NCI-H1105 (cell line): Measurements from ENCODE around the gene TRPV4.

Source experiments
- DNase-seq: peaks from one replicate; lab custom pipeline; 2025; lab: John Stamatoyannopoulos, UW

The TRPV4 gene

DNA sequence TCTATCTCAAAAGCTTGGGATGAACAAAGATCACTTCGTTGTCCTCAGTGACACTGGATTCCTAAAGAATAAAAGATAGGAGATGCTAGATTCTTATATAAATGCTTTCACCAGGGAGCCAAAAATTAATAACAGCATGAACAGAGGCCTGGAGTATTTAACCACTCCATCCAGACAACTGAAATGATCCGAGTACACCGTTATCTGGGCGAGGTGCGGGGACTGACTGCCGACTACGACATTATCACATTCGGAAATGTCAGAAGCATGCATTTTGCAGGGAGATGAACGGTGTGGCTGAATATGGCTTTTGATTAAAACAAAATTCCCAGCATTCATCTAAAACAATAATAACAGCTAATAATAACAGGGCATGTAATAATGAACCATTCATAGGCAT, 56.6 kb downstream of the TRPV4 start:
- no peak for DNase-seq

DNA sequence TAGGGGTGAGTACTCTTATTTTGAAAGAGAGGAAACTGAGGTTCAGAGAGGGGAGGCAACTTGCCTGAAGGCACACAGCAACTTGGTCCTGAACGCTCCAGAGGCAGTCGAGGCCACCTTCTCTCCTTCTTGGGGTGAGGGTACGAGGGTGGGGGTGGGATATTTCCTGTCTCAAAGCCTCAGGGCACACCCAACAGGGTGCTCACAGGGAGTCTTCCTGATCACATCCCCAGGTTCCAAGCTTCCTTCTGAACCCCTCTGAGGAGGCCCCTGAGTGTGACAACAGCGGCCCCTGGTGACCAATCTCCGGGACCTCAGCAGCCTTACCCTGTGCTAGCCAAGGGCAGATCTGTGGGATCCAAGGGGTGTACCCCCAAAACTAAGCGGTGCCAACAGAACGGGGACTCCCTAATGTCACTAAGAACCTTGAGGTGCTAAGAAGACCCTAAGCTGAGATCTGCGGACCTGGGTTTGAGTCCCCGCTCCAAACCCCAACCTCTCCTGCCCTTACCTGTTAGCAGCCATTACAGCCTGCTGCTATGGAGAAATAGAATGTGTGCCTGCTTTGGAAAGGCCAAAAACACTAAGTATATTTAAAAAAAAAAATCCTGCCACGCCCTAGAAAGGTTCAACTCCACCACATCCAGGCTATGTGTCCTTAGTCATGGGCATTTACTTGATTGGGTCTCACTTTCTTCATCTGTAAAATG, 57.9 kb downstream of the TRPV4 start:
- peak; percentile 64 for DNase-seq

DNA sequence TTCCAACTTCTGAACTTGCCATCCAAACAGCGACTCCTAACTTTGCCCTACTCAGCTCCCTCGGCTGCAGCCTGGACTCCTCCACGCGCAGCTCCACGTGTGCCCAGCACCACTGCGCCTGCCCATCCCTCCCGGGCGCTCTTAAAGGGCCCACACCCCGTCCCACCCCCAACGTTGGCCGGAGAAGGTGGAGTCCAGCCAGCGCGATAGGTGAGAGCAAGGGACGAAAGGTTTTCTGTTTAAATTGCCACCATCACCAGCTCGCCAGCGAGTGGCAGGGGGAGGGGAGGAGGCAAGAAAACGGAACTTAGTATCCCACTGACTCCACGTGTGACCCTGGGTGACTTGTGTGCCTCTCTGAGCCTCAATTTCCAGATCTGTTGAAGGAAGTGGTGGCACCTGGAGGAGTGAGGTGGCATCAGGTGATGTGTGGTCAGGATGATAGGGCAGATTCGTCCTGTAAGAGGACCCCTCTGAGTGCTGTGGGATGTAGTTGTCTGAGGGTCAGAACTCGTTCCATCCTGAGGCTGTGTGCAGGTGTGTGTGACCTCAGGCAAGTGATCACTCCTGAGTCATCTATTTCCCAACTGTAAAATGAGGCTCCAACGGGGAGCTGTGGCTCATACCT, 59.7 kb downstream of the TRPV4 start:
- DNase-seq: no peak

DNA sequence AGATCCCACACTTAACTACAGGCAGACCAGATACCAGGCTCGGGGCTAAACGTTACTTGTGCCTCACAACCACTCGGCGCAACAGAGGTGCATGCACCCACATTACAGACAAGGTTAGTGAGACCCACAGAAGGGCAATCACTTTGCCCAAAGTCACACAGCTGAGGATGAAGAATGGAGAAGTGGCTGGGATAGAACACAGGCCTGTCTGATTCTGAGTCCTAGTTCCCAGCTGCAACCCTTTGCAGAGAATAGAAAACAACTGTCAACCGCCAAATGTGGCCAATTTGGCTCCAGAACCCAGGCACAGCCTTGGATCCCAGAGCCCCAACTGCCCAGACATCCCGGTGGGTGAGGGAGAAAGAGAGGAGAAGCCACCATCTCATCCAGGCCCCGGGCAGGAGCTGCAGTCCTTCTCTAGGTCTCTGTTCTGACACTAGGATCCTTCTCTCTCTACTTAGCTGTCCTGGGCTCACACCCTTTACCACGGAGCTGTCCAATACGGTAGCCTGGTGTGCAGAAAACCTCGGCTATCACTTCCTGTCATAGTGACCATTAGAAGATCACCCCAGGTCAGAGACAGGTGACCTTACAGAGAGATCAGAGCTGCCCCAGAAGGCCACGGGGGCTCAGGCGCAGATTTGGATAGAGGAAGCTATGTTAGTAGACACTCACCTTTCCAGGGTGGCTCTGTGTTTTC, 60.4 kb downstream of the TRPV4 start:
- DNase-seq: no peak

DNA sequence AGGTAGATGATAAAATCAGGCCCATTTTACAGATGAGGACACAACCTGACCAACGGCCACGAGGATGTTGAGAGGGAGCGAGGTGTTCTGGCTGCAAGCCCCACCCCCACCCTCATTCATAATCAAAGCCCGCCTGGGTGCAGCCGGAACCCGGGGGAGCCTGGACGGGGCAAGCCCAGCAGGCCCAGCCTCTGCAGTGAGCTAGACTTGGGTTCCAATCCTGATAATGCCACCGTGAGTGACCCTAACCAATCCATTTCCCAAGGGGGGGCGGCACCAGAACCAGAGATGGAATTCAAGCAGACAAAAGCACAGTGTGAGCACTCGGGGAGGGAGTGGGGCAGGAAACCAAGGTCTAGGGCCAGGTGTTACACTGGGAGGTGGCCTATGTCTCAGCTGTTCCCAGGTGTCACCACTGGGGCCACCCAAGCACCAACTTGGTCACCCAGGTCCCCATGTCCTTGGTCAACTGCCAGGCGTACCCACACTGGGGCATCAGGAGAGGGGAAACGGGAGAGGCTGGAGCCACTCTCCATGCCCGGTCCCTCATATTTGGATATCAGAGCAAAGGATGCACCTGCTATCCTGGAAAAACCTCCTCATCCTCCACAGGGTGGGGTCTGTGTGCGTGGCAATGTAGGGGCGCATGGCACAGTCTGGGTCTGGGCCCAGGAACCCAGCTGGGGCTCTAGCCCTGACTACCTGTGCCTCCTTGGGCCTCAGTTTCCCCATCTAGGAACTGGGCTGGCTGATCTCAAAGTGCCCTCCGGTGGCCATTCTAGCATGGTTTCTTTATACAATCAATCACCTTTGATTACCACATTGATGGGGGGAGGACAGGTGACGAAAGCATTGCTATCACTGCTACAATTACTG, 61.2 kb downstream of the TRPV4 start:
- DNase-seq: no peak

DNA sequence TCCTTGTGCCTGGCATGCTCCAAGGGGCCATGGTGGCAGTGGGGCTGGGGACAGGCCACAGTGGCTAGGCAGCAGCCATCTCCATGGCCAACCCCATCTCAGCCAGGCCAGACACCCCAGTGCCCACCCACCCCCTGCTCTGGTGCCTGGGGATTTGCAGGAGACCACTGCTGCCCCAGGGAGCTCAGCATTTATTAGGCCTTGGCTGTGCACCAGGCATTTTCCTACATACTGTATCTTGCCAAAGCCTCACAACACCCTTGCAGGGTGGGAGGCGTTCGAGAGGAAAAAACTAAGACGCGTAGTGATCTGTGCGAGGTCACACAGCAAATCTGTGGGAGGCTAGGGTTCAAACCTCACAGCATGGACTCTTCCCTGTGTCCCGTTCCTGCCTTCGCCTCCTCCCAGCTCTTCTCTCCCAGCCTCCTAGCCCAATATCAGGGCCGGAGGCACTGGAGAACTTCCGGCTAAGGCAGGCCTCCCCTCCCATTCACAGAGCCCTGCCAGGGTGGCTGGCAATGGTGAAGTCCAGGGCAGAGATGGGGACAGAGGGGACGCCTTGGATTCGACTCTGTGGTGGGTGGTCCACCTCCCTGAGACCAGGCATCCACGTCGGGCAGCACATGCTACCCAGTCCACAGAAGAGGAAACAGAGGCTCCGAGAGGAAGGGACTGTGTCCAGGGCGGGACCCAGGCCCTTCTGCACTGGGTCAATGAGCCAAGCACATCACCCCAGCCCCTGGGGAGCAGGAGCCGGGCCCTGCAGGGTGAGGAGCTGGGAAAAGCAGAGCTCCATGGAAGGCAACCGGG, 62.1 kb downstream of the TRPV4 start:
- no peak for DNase-seq

DNA sequence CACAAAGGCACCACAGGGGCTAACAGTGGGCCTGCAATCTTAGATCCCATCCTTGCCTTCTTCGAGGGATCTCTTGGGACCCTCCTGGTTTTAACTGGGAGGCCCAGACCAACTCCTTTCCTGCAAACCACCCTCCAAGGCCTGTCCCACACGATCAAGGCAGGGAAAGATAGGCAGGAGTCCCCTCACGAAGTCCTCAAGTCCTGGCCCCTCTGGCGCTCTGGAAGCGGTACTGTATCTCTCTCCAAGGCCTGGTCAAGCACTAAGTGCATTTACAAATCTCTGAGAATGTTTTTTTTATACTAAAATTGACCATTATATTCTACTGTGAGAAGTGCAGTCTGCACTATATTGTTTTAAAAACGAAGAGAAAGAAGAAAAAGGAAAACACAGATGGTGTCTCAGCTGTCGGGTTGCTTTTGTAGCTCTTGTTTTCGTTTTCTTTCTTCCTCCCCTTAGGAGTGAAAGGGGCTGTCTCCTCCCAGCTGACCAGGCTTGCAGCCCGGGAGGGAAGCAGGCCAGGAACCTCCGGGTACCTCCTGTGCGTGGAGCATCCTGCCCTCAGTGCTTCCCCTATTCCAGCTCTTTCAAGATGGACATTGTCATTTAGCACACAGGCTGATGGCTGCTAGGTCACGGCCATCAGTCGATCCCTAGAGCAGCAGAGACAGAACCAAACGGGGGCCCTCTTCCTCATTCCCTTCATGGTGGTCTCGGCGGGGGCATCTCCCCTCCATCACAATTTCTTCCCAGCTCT, 62.9 kb downstream of the TRPV4 start:
- no peak for DNase-seq

DNA sequence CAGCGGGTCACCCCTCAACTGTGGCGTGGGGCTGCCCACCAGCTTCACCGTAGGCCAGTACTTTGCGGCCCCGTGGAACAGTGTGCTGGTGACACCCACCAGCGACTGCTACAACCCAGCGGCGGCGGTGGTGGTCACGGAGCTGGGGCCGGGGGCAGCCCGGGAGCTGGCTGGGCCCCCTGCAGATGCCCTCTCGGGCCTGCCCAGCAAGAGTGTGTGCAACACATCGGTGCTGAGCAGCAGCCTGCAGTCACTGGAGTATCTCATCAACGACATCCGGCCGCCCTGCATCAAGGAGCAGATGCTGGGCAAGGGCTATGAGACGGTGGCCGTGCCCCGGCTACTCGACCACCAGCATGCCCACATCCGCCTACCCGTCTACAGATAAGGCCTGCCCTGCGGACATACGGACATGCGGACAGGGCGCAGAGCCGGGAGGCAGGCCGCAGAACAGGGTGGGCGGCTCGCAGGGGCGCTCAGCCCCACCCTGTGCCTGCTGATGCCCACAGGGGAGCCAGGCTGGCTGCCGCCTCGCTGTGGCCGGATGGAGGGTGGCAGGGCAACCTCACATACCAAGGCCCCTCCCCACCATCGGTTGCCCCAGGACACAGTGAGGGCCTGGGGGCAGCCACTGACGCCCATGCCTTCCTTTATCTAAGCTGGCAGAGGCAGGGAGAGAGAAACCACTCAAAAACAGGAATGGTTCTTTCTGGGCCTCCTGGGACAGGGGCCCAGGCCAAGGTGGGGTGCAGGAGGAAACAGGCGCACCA, 64.1 kb downstream of the TRPV4 start:
- DNase-seq: no peak

DNA sequence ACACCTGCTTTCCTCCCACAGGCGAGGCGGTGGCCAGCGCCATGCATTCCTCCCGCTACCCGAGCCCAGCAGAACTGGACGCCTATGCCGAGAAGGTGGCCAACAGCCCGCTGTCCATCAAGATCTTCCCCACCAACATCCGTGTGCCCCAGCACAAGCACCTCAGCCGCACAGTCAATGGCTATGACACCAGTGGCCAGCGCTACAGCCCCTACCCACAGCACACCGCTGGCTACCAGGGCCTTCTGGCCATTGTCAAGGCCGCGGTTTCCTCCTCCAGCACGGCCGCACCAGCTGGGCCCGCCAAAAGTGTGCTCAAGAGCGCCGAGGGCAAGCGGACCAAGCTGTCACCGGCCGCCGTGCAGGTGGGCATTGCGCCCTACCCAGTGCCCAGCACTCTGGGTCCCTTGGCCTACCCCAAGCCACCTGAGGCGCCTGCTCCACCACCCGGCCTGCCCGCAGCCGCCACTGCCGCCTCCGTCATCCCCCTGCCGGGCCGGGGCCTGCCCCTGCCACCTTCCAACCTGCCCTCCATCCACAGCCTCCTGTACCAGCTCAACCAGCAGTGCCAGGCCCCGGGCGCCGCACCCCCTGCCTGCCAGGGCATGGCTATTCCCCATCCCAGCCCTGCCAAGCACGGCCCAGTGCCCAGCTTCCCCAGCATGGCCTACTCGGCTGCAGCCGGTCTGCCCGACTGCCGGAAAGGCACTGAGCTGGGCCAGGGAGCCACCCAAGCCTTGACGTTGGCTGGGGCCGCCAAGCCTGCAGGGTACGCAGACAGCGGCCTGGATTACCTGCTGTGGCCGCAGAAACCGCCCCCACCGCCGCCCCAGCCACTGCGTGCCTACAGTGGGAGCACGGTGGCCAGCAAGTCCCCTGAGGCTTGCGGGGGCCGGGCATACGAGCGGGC, 65.0 kb downstream of the TRPV4 start:
- no peak for DNase-seq

DNA sequence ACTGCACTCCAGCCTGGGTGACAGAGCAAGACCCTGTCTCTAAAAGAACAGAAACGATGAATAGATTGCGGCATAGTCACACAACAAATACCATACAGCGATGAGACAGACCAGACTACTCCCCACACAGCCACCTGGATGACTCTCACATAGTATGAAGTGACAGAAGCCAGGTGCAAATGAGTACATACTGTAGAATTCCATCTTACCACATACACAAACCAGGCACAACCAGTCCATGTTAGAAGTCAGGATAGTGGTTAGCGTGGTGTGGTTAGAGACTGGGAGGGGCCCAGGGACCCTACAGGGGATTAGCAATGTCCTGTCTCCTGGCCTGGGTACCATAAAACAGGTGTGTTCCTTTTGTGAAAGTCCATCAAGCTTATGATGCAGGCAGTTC, 65.7 kb downstream of the TRPV4 start:
- no peak for DNase-seq

DNA sequence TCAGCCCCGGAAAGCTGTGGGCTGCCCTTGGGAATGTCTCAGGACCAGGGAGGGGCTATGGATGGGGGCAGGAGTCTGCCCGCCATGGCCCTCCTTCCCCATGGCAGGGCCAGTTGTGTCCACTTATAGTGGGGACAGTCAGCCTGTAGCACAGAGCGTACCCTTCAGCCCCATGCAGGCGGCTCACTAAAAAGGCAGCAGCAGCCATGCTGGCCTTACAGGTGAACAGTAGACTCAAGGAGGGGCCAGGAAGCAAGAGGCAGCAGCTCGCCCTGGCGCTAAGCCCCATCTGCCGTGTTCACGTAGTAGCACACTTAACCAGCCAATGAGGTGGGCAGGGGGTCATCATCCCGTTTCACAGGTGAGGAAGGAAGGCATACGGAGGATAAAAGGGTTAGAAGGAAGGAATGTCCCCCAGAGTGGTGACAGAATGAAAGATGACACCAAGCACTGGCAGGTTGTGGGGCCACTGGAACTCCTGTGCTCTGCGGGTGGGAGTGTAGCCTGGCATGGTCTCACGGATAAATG, 66.9 kb downstream of the TRPV4 start:
- DNase-seq: no peak

DNA sequence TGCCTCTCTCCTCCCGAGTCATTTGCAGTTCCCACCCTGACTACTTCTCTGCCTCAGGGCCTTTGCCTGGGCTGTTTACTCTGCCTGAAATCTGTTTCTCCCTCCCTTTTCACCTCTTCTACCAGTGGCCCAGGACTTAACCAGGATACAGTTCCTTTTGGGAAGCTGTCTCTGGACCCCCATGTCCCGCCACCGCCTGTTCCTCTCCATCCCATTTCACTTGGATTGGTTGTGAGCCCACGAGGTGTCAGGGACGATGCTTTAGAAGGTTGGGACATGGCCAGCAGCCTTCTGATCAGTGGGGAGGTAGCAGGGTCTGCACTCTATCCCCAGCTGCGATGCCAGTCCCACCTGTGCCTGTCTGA, 67.8 kb downstream of the TRPV4 start:
- DNase-seq: no peak

DNA sequence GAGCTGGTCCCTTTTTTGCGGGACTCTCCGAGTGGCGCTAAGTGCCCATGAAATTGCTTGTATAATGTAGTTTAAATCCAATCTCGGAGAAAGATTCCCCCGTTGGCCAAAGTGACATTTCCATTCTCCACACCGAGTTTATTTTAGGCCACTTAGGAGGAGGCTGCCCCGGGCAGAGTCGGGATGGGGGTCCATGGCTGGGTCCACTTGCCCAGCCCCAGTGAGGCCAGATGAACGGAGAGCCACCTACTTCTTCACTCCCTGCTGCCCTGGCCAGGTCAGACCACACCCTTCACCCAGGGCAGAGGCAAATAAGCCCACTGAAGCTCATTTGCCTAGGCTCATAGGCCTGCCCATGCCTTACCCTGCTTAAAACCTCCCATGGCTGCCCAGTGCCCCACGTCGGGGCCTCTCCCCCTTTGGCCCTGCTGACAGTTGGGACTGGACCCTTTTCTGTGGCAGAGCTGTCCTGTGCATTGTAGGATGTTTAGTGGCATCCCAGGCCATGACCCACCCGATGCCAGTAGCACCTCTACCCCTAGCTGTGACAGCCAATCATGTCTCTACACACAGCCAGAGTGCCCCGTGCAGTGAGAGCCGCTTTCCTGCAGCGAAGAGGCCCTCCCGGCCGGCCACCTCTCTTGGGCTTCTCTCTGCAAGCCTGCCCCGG, 68.3 kb downstream of the TRPV4 start:
- no peak for DNase-seq

DNA sequence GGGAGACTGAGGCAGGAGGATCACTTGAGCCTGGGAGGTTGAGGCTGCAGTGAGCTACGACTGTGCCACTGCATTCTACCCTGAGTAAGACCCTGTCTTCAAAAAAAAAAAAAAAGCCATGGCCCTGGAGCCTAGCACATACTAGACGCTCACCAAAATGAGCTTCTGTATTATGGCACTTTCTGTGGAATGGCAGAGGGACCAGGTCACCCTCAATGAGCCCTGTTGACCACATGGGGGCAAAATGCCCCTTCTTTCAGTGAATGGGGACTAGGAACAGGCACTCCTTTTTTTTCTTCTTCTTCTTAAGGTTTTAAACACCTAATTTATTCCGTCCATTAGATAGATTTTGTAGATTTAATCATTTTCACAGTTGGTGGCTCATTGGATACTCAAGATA, 69.1 kb downstream of the TRPV4 start:
- no peak for DNase-seq

DNA sequence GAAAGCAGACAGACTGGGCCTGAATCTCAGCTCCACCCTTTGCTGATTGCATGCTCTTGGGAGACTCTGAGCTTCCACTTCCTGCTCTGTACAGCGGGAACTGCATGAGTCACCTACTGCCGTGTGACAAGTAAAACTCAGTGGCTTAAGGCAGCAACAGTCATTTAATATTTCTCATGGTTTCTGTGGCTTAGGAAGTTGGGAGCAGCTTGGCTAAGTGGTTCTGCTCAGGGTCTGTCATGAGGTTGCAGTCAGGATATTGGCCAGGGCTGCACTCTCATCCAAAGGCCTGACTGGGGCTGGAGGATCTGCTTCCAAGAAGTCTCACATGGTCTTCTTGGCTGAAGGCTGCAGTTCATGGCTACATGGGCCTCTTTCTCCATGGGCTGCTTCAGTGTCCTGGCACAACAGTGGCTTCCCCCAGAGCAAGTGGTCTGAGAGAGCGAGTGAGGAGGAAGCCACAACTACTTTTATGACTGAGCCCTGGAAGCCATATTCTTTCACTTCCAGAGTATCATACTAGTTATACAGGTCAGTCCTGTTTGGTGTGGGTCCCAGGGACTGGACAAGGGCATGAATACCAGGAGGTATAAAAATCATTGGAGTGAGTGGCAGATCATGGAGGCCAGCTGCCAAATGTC, 69.9 kb downstream of the TRPV4 start:
- no peak for DNase-seq

DNA sequence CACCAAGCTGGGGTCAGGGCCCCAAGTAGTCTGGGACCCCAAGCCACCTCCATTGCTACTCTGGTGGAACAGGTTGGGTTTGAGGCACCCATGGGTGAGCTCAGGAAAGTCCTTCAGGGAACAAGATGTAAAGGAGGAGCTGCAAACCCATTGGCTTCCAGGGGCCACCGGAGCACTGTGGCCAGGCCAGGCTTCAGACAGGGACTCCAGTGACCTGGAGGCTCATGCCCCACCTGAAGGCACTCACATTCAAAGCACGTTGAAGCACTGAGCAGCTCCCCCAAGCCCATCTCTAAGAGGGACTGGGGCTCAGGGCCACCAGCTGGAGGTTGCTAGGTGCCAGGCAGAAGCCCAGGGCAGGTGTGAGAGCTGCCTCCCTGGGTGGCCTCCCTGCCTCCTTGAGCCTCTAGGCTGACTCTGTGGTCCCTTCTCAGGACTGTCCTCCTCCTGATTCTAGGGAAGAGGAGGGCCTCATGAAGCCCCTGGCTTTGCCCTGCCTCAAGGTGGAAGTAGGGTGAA, 70.5 kb downstream of the TRPV4 start:
- no peak for DNase-seq

DNA sequence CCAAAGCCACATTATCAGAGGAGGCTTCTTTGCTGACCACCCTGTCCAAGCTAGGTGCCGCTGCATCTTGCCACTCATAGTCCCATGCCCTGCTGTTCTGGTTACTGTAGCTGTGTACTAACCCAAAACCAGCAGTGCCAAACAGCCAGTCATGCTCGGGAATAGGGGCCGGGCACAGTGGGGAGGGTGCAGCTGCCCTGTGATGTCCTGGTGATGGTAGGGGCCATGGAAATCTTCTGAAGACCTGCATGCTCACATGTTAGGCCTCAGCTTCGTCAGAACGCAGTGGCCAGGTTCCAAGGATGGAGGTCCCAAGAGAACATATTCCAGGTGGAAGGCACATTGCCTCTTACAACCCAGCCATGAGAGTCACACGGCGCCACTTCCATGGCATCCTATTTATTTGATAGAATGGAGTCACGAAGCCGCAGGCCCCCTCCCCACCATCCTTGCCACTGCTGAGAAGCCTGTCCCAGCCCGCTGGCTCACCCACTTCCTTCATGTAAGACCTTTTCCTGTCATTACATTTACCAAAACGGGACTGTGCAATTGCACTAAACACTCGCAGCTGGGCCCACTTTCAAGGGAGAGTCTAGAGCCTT, 71.0 kb downstream of the TRPV4 start:
- DNase-seq: no peak
